Hepatic stellate cell (primary cell): ENCODE measurements around the gene FARP1.

ENCODE experiments used
- DNase-seq: peaks from one replicate; pipeline ENCODE4 v3.0.0; 2011; ENCODE audit warnings: low spot score

The FARP1 gene

GRCh38 chr13:98203646-98204326 lies 60.9 kb downstream of the FARP1 start:
- no peak for DNase-seq

GRCh38 chr13:98204546-98204945 lies 61.7 kb downstream of the FARP1 start:
- DNase-seq: no peak

- peak; percentile 80 for DNase-seq
Measured at GRCh38 chr13:98206946-98207345, 64.1 kb downstream of the FARP1 start.

- DNase-seq: peak; percentile 47
Measured at GRCh38 chr13:98207416-98207815, 64.5 kb downstream of the FARP1 start.

GRCh38 chr13:98208606-98209005 lies 65.7 kb downstream of the FARP1 start:
- DNase-seq: no peak

GRCh38 chr13:98212763-98213162 lies 69.9 kb downstream of the FARP1 start:
- no peak for DNase-seq

- no peak for DNase-seq
Measured at GRCh38 chr13:98213354-98213753, 70.5 kb downstream of the FARP1 start.

GRCh38 chr13:98214008-98214643 lies 71.2 kb downstream of the FARP1 start:
- DNase-seq: peak; percentile 59

GRCh38 chr13:98214707-98215106 lies 71.8 kb downstream of the FARP1 start:
- DNase-seq: no peak

- no peak for DNase-seq
Measured at GRCh38 chr13:98215508-98215907, 72.6 kb downstream of the FARP1 start.

GRCh38 chr13:98216135-98216565 lies 73.3 kb downstream of the FARP1 start:
- DNase-seq: peak; percentile 92

- DNase-seq: no peak
Measured at GRCh38 chr13:98216711-98217285, 73.9 kb downstream of the FARP1 start.

- no peak for DNase-seq
Measured at GRCh38 chr13:98217597-98217996, 74.7 kb downstream of the FARP1 start.

GRCh38 chr13:98219685-98220084 lies 76.8 kb downstream of the FARP1 start:
- DNase-seq: no peak

- DNase-seq: no peak
Measured at GRCh38 chr13:98220271-98220791, 77.4 kb downstream of the FARP1 start.

- DNase-seq: no peak
Measured at GRCh38 chr13:98221234-98221633, 78.3 kb downstream of the FARP1 start.

- peak; percentile 54 for DNase-seq
Measured at GRCh38 chr13:98222081-98222554, 79.2 kb downstream of the FARP1 start.

- no peak for DNase-seq
Measured at GRCh38 chr13:98222816-98223215, 79.9 kb downstream of the FARP1 start.

GRCh38 chr13:98223741-98224140 lies 80.8 kb downstream of the FARP1 start:
- no peak for DNase-seq

GRCh38 chr13:98224557-98224956 lies 81.7 kb downstream of the FARP1 start:
- no peak for DNase-seq

- DNase-seq: no peak
Measured at GRCh38 chr13:98225036-98225940, 82.4 kb downstream of the FARP1 start.

- no peak for DNase-seq
Measured at GRCh38 chr13:98226496-98226895, 83.6 kb downstream of the FARP1 start.
